Fibroblast of skin of scalp (primary cell): ENCODE data around the gene MYL6B. TPM values are rescaled to one million over a fixed set of nuclear protein-coding genes. Genes with fewer than 3 reads are reported as not detected.
"Not testable (repeated sequence)": the region's sequence is repeated elsewhere in the genome, so short reads cannot be mapped to it uniquely, and the experiment has no call there.

Source experiments
- DNase-seq: peaks from one replicate; pipeline ENCODE4 v3.0.0-alpha.2; 2013
- polyA plus RNA-seq, 2 experiments: library from polyadenylated mRNA; unstranded; fragments of 120-200 nt; gene quantifications; one replicate each; pipeline ENCODE4 v1.2.1, GENCODE V29; 2013; ENCODE audit not compliant: insufficient read length in 2 of 2

Gene MYL6B
- 150 TPM for polyA plus RNA-seq (2013, experiment 1 of 2; ENCODE audit: insufficient read length)
- 146 TPM for polyA plus RNA-seq (2013, experiment 2 of 2; ENCODE audit: insufficient read length)

- DNase-seq = peak; percentile 91
Measured at GRCh38 chr12:56152132-56152755, at the start of gene MYL6B. MYL6B (plus strand) TSS chr12:56152587; CDS start chr12:56153919, 1,332 bp downstream.

- no peak for DNase-seq
Measured at GRCh38 chr12:56102683-56103065, 49.7 kb upstream of the MYL6B start.

- DNase-seq = no peak
Measured at GRCh38 chr12:56103066-56103711, 49.2 kb upstream of the MYL6B start.

GRCh38 chr12:56103823-56104108 lies 48.6 kb upstream of the MYL6B start:
- DNase-seq = no peak

GRCh38 chr12:56104109-56104814 lies 48.1 kb upstream of the MYL6B start, which contains the start of gene PA2G4:
PA2G4 (plus strand) TSS chr12:56104559; CDS start chr12:56104738, 179 bp downstream.
- peak; percentile 99 for DNase-seq

GRCh38 chr12:56104815-56105608 lies 47.4 kb upstream of the MYL6B start:
- DNase-seq = no peak

GRCh38 chr12:56105609-56105902 lies 46.8 kb upstream of the MYL6B start:
- no peak for DNase-seq

- no peak for DNase-seq
Measured at GRCh38 chr12:56107242-56107641, 45.1 kb upstream of the MYL6B start.

GRCh38 chr12:56110571-56110970 lies 41.8 kb upstream of the MYL6B start:
- DNase-seq = no peak

GRCh38 chr12:56114084-56114483 lies 38.3 kb upstream of the MYL6B start:
- DNase-seq = no peak

GRCh38 chr12:56115329-56115728 lies 37.1 kb upstream of the MYL6B start:
- DNase-seq = no peak

- DNase-seq = peak; percentile 95
Measured at GRCh38 chr12:56116267-56117081, 35.9 kb upstream of the MYL6B start, which contains the start of gene RPL41. RPL41 (plus strand) TSS chr12:56116633.

GRCh38 chr12:56117082-56117706 lies 35.2 kb upstream of the MYL6B start:
- not testable (repeated sequence) for DNase-seq

- peak; percentile 99 for DNase-seq
Measured at GRCh38 chr12:56117778-56118687, 34.4 kb upstream of the MYL6B start, which contains the start of gene ZC3H10. ZC3H10 (plus strand) TSS chr12:56118266; CDS start chr12:56120563, 2,297 bp downstream.

- DNase-seq = no peak
Measured at GRCh38 chr12:56118688-56119357, 33.6 kb upstream of the MYL6B start.

GRCh38 chr12:56119361-56119796 lies 33.0 kb upstream of the MYL6B start:
- peak; percentile 97 for DNase-seq

- DNase-seq = no peak
Measured at GRCh38 chr12:56120158-56120846, 32.1 kb upstream of the MYL6B start.

- no peak for DNase-seq
Measured at GRCh38 chr12:56121204-56121870, 31.1 kb upstream of the MYL6B start.
